MG63 (cell line): ENCODE results near the gene HOXB3. TPM values are rescaled to one million over a fixed set of nuclear protein-coding genes. Genes with fewer than 3 reads are reported as not detected.

Experiments
- DNase-seq: peaks from one replicate; pipeline ENCODE4 v3.0.0-alpha.2; 2020
- H3K27me3 ChIP-seq: fragments of 250-450 bp; sonication (Bioruptor Pico); 2 replicates; pipeline ENCODE4 v1.5.1; 2020; ENCODE audit warnings: mild to moderate bottlenecking, moderate library complexity
- H3K36me3 ChIP-seq: fragments of 250-450 bp; sonication (Bioruptor Pico); 2 replicates; pipeline ENCODE4 v1.5.1; 2020; ENCODE audit warnings: mild to moderate bottlenecking, moderate library complexity
- H3K4me3 ChIP-seq: fragments of 250-450 bp; sonication (Bioruptor Pico); 2 replicates; pipeline ENCODE4 v1.5.1; 2020; ENCODE audit warnings: mild to moderate bottlenecking, moderate library complexity
- H3K9me3 ChIP-seq: fragments of 250-450 bp; sonication (Bioruptor Pico); 2 replicates; pipeline ENCODE4 v1.5.1; 2020; ENCODE audit warnings: mild to moderate bottlenecking, moderate library complexity
- total RNA-seq: library from RNA; depleted of rRNA; stranded (reverse); fragments of >200 nt; shearing (Covaris generic); gene quantifications from 2 replicates; pipeline ENCODE4 v1.2.3, GENCODE V29; 2014; ENCODE audit warnings: low replicate concordance

Gene HOXB3
- total RNA-seq, 1 experiment from 2014 or later = 4.6 TPM

GRCh38 chr17:48586355-48587258, 3.4 kb downstream of the HOXB3 start:
- Histone ChIP-seq H3K9me3 (no peaks in the 10 kb centered on the region), H3K36me3 (peaks cover 8% of the 10 kb centered on the region), H3K4me3 (no peak overlapping the region), H3K27me3 (no peaks in the 10 kb centered on the region)
- no peak for DNase-seq

GRCh38 chr17:48584223-48584741, 5.8 kb downstream of the HOXB3 start:
- Histone ChIP-seq H3K9me3 (no peaks in the 10 kb centered on the region), H3K36me3 (no peaks in the 10 kb centered on the region; the same call in 1 of the 2 replicates), H3K4me3 (peak overlapping the region; percentile 56), H3K27me3 (no peaks in the 10 kb centered on the region)
- DNase-seq = no peak

GRCh38 chr17:48583708-48584222, 6.3 kb downstream of the HOXB3 start:
- DNase-seq = no peak
- H3K27me3 ChIP-seq = no peaks in the 10 kb centered on the region
- no peaks in the 10 kb centered on the region for H3K9me3 ChIP-seq
- H3K36me3 ChIP-seq = no peaks in the 10 kb centered on the region; the same call in 1 of the 2 replicates
- no peak overlapping the region for H3K4me3 ChIP-seq

DNA sequence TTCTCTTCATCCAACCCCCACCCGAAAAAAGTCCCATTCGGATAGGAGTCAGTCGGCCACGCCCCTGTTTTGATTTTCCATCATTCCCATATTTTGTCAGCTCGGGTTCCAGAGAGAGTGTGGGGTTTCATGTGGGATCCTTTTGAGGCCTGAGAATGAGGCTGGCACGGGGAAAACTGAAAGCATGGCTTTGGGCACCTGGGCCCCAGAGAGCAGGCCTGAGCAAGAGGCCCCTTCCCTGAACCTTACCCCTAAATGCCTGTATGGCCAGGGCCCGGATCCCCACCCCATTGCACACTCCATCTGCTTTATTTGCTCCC, 7.3 kb downstream of the HOXB3 start:
- H3K4me3 ChIP-seq = peak overlapping the region; percentile 61
- H3K9me3 ChIP-seq = no peaks in the 10 kb centered on the region
- H3K27me3 ChIP-seq = no peaks in the 10 kb centered on the region

GRCh38 chr17:48579760-48580554, 10.1 kb downstream of the HOXB3 start:
- Histone ChIP-seq H3K9me3 (no peaks in the 10 kb centered on the region), H3K4me3 (peak overlapping the region; percentile 61), H3K36me3 (peaks cover 6% of the 10 kb centered on the region), H3K27me3 (no peaks in the 10 kb centered on the region)
- DNase-seq = no peak

More for the DNA sequence above, 7.3 kb downstream of the HOXB3 start:
- no peaks in the 10 kb centered on the region; the same call in 1 of the 2 replicates for H3K36me3 ChIP-seq
- DNase-seq = peak; percentile 63

GRCh38 chr17:48579471-48579759, 10.6 kb downstream of the HOXB3 start:
- H3K4me3 ChIP-seq = peak overlapping the region; percentile 61
- DNase-seq = no peak
- H3K9me3 ChIP-seq = no peaks in the 10 kb centered on the region
- H3K27me3 ChIP-seq = no peaks in the 10 kb centered on the region
- H3K36me3 ChIP-seq = peaks cover 6% of the 10 kb centered on the region

DNA sequence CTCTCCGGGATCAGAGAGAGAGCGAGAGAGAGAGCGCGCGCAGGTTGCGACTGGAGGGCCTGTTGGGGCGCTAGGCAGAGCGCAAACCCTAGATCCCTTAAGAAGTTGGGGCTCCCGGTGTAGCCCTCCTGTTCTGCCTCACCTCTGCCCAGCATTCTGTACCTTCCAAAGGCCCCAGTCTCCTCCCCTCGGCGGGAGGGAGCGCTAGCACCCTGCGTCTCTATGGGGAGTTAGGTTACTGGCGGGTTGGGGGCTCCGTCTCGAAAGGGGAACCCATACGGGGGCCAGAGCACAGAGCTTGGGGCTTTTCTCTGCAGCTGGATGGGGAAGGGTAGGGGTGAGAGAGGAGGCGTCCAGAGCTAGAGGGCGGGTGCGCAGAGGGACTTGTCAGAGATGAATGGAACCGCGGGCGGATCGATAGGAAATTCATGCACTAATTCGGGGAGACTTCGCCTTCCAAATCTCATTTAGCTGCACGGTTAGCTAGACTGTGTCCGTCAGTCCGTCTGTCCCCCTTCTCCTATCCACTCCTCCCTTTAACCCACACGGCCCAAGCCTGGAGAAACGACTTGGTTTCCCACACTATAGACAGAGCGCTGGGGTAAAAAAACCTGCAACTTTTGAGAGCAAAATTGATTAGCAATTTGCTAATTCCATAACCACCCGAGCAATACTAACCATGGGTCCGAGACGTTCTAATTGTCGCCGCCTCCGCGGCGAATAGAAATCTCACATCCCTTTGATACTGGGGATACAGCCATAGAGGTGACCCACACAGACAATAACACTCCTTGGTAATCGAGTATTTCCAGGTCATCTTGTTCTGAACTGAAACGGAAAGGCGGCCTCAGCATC, 11.2 kb downstream of the HOXB3 start:
- Histone ChIP-seq H3K9me3 (no peaks in the 10 kb centered on the region), H3K36me3 (peaks cover 8% of the 10 kb centered on the region), H3K27me3 (no peaks in the 10 kb centered on the region), H3K4me3 (peak overlapping the region; percentile 61)
- no peak for DNase-seq

DNA sequence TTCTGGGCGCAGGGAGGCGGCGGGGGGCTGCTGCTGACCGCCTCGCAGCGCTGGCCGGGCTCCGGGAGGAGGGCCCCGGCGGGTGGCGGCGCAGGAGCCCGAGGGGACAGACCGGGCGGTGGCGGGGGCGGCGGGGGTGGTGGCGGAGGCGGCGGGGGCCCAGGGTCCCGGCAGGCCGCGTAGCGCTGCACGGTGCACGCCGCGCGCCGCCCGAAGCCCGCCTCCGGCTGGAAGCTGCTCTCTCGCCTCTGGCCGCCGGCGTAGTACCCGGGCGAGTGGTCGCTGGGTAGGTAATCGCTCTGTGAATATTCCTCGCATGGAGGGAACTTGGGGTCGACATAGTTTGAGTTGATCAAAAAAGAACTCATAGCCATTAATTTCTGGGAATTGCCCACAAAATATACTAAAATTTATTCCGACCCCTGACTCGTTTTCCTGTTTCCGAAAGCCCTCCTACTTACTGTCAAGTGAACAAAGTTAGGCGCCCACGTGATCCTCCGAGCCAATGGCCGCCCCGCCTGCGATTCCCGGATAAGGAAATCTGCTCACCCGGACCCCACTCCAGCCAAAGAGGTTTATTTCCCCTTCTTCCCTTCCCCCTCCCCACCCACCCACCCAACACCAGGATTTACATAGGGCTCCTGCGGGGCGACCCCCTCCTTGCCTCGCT, 12.0 kb downstream of the HOXB3 start, which contains the start of gene HOXB4:
HOXB4 (minus strand) TSS at position 405 of the 670 bp plus-strand sequence; CDS start at position 374, 31 bp downstream.
- H3K9me3 ChIP-seq = no peaks in the 10 kb centered on the region
- H3K36me3 ChIP-seq = peaks cover 12% of the 10 kb centered on the region
- peak within 1 kb of the TSS; percentile 61 for H3K4me3 ChIP-seq
- no peaks in the 10 kb centered on the region for H3K27me3 ChIP-seq
- DNase-seq = peak; percentile 87

DNA sequence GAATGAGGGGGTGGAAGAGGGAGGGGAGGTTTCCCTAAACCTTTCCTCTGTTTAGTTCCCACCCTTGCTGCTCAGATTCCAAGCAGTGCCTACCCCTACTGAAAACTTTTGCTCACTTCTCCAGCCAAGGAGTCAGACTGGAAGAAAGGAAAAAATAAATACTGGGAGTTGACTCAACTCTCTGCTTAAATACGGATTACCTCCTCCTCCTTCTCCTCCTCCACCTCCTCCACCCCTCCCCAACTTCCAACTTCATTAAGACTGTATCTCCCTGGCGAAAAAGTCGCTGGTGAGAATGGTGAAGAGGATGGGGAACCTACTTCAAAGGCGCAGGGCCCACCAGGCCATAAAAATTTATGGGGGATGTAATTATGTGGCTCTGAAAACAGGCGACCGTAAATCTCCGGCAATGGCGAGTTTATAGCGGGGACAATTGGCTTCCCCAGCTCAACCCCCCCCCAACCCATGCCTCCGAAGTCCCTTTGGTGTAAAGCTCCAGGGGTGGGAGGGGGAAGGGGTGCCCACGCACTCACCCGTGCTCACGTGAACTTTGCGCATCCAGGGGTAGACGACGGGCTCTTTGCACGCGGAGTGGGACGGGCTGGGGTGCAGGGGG, 12.6 kb downstream of the HOXB3 start:
- DNase-seq = peak; percentile 68
- Histone ChIP-seq H3K9me3 (no peaks in the 10 kb centered on the region), H3K36me3 (peaks cover 13% of the 10 kb centered on the region), H3K4me3 (peak overlapping the region; percentile 61), H3K27me3 (no peaks in the 10 kb centered on the region)

GRCh38 chr17:48576479-48577309, 13.3 kb downstream of the HOXB3 start:
- Histone ChIP-seq H3K36me3 (peaks cover 19% of the 10 kb centered on the region), H3K9me3 (no peaks in the 10 kb centered on the region), H3K27me3 (no peaks in the 10 kb centered on the region), H3K4me3 (peak overlapping the region; percentile 61)
- DNase-seq = peak; percentile 90

DNA sequence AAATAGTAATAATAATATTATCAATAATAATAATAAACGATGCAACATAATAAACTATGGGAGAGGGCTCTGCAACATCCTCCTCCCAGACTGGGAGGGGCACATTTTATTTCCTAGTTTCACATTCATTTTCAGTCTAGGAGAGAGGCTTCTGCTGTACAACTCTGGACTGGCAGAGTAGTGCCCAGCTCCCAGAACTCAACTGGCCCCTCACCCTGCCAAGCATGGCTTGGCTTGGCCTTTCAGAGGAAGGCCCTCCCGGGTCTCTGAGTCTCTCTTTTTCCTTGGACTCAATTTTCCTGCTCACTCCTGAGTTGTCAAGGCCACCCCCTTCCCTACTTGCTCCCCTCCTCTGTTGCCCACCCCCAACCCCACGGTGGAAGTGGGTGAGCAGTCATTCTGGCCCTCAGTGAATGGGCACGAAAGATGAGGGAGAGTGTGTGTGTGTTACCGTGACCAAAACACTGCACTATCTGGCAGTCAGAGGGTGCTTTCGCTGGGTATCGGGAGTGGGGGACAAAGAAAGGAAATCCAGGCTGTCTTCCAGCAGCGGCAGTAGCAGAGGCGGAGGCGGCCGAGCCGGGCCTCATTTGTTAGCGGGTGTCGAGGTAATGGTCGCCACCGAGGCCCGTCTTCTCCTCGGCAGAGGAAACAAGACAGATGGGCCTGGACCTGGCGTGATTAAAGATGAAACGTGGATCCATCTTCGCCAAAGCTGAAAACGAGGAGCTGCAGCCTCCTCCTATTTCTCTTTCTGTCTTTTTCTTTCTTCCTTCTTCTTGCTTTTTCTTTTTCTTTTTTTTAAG, 14.2 kb downstream of the HOXB3 start:
- no peaks in the 10 kb centered on the region for H3K27me3 ChIP-seq
- H3K9me3 ChIP-seq = no peaks in the 10 kb centered on the region
- DNase-seq = peak; percentile 68
- H3K36me3 ChIP-seq = peaks cover 24% of the 10 kb centered on the region
- H3K4me3 ChIP-seq = peak overlapping the region; percentile 61

- peaks cover 31% of the 10 kb centered on the region for H3K36me3 ChIP-seq
These were observed 14.9 kb downstream of the HOXB3 start for GRCh38 chr17:48575066-48575582.

DNA sequence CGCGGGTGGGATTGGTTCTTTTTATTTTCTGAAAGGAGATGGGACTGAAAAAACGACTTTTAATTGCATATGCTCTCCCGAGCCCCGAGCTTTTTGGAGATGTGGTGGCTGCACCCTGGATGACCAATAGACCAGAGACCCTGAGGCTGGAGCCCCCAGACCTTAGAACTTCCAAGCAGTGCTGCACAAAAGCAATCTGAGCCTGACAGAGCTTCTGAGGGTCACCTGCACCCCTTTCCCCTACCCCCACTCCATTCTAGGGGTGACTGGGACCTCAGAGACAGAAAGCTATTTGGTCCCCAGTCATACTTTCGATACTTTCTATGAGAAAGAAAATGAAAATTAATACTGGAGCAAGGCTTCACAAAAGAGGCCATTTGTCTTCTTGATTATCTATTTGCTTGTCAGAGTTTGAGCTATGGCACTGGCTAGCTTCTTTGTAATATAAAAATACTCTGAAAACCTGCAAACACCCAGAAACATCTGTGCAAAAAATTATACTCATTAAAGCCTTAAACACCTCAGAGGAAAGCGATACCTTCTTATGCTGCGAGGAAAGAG, 15.5 kb downstream of the HOXB3 start:
- Histone ChIP-seq H3K27me3 (no peaks in the 10 kb centered on the region), H3K9me3 (no peaks in the 10 kb centered on the region), H3K36me3 (peaks cover 37% of the 10 kb centered on the region), H3K4me3 (peak overlapping the region; percentile 61)
- no peak for DNase-seq

More at GRCh38 chr17:48575066-48575582, 14.9 kb downstream of the HOXB3 start:
- no peak for DNase-seq
- H3K4me3 ChIP-seq = peak overlapping the region; percentile 61
- H3K9me3 ChIP-seq = no peaks in the 10 kb centered on the region
- H3K27me3 ChIP-seq = no peaks in the 10 kb centered on the region
